GM12872 (cell line): Measurements from ENCODE around the gene RNF180.

Source experiments
- CTCF ChIP-seq: IDR thresholded peaks from 3 replicates; pipeline ENCODE4 v1.5.1; 2011; ENCODE audit warnings: low read depth, mild to moderate bottlenecking, low read length, moderate library complexity; ENCODE audit not compliant: insufficient read depth

RNF180 gene

GRCh38 chr5:64229163-64229774 lies 63.6 kb downstream of the RNF180 start:
- peak; percentile 47; the same call in 2 of the 3 replicates for TF ChIP-seq CTCF

- no peak for TF ChIP-seq CTCF
Observed at GRCh38 chr5:64260756-64261155, 95.1 kb downstream of the RNF180 start.

GRCh38 chr5:64269164-64269563 lies 103.5 kb downstream of the RNF180 start:
- no peak for TF ChIP-seq CTCF

GRCh38 chr5:64273276-64273675 lies 107.6 kb downstream of the RNF180 start:
- TF ChIP-seq CTCF: no peak

- no peak for TF ChIP-seq CTCF
Observed at GRCh38 chr5:64285188-64286130, 119.8 kb downstream of the RNF180 start.

- no peak for TF ChIP-seq CTCF
Observed at GRCh38 chr5:64286381-64286780, 120.7 kb downstream of the RNF180 start.

GRCh38 chr5:64292611-64293215 lies 127.1 kb downstream of the RNF180 start:
- no peak for TF ChIP-seq CTCF
